ENCODE data around the gene RNF157. TPM values are rescaled to one million over a fixed set of nuclear protein-coding genes. Genes with fewer than 3 reads are reported as not detected.
A peak's percentile ranks its signal among the peaks of the same experiment; 100 is the strongest.

The RNF157 gene
- 100 to 1,000 TPM in 1 of 2 donors, 10 to 100 TPM in 1; 91.9 to 100 TPM for total RNA-seq

DNA sequence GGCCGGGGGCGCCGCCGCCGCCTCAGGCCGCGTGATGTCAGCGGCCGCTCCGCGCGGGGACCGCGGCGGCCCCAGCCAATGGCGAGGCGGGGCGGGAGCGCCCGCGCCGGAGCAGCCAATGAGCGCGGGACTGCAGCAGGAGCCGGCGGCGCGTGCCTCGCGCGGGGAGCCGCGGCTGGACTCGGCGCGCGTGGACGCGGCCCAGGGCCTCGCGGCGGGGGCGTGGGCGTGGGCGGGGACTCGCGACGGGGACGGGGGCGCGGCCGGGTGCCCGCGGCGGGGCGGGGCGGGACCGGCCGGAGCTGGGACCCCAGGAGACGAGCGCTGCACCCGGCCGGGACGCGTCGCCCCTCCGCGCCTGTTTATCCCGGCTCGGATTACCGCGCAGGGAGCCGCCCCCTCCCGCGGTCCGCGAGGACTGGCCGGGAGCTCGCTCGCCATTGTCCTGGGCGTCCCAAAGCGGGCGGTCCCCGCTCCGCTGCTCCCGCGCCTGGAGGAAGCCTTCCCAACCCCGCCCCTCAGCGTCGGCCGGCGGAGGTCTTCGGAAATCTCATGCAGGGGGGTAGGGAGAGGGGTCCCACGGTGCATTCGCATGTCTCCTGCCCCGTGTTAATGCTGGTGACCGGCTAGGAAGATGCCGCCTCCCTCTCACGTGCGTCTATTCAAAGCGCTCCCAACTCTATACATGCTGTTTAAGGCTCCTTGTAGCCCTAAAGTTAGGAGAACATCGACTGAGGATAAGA, at the start of gene RNF157:
Gene RNF157, minus strand, starts transcription at position 33 of the 743 bp plus-strand sequence. CDS start 253 bp downstream, outside the sequence.
- DNase-seq: peak; percentile 72 to 87
- peaks cover 66% of the 10 kb centered on the region for H3K4me1 Mint-ChIP-seq (ENCODE audit: low read depth)
- H3K4me3 Mint-ChIP-seq: peak within 1 kb of the TSS; percentile 94 to 96
- ATAC-seq (replicated peaks in 1 of 2): peak; percentile 94 to 95
- peaks cover 7% of the 10 kb centered on the region in 2 donors for H3K36me3 Mint-ChIP-seq (ENCODE audit: insufficient read depth in 2 of 2)
- no peaks in the 10 kb centered on the region for H3K9me3 Mint-ChIP-seq
- no peaks in the 10 kb centered on the region for H3K27me3 Mint-ChIP-seq (ENCODE audit: low read depth)
- H3K27ac Mint-ChIP-seq: peak within 1 kb of the TSS; percentile 89

DNA sequence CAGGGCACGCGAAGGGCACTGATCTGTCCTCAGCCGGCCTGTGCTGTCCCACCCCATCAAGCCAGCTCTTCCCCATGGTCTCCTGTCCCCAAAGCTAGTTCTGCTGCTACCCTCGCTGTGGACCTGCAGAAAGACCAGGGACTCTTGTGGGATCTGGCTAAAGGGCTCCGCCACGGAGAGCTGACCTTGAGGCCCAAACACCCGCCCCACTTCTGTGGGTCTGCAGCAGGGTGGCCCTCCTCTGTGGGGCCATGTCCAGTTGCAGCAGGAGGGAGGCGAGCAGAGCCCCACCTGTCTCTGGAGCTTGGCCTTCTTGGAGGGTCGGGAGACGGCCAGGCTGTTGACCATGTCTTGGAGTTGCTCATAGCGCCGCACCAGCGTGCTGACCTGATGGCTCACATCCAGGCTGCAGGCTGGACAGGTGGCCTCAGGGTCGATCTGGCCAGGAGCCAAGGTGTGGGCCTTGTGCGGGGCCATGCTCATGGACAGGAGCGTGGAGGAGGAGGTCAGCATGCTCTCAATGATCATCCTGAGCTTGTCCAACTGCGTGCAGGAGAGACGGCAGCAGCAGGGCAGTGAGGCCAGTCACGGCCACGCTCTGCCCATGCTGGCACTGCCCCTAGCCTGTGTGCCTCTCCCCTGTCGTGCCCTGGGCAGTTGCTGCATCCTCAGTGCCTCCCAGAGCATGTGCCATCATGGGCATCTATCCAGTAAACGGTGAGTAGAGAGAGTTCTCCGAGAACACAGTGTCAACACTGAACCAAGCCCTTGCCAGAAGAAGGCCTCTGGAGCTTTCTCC, 41.5 kb upstream of the RNF157 start:
- peaks cover 18% of the 10 kb centered on the region for H3K4me1 Mint-ChIP-seq (ENCODE audit: low read depth)
- ATAC-seq (replicated peaks in 1 of 2) (no peak), DNase-seq (no peak)
- no peaks in the 10 kb centered on the region for H3K9me3 Mint-ChIP-seq
- H3K27me3 Mint-ChIP-seq (ENCODE audit: low read depth): no peaks in the 10 kb centered on the region
- H3K4me3 Mint-ChIP-seq: no peak overlapping the region
- no peaks in the 10 kb centered on the region for H3K36me3 Mint-ChIP-seq (ENCODE audit: insufficient read depth in 2 of 2)
- peak overlapping the region; percentile 37 for H3K27ac Mint-ChIP-seq

DNA sequence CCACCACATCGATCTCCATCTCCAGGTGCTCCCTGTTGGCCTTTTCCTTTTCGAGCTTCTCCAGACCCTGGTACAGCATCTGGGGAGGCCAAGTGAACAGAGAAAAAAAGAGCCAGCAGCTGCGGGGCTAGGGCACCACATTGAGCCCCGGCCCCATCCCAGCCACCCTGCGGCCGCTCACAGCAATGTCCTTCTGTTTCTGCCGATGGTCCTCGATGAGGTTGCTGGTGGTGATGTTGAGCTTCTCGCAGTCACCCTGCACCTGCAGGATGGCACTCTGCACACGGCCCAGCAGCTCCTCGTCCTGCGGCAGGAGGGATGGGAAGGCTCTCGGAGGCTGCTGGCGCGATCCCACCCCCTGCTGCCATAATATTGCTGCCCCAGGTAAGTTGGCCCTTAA, 40.4 kb upstream of the RNF157 start:
- Mint-ChIP-seq H3K4me1 (ENCODE audit: low read depth) (peaks cover 30% of the 10 kb centered on the region), H3K4me3 (no peak overlapping the region), H3K36me3 (ENCODE audit: insufficient read depth in 2 of 2) (no peaks in the 10 kb centered on the region), H3K9me3 (no peaks in the 10 kb centered on the region), H3K27ac (peak overlapping the region; percentile 79), H3K27me3 (ENCODE audit: low read depth) (no peaks in the 10 kb centered on the region)
- no peak for DNase-seq
- ATAC-seq (replicated peaks in 1 of 2): no peak

DNA sequence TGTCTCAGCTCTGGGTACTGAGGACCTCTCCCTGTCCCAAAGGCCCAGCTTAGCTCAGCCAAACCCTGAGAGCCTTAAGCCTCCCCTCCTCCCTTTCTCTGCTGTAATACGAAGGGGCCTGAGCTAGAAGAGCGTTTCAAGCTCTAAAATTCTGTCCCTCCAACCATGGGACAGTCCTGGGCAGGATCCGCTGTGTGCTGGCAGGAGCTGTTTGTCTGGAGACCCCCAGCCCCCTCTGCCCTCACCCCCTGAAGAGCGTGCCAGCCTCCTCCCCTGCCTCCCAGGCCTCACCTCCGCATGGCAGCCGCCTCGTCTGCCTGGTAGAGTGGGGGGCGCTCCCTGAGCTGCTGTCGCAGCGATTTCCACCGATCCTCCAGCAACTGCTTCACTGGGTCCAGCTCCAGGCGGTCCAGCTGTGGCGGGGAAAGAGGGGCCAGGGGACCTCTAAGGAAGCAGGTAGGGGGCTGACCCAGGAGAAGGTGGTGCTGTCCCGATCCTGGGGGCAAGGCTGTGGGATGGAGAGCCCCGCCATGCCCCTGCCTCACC, 39.5 kb upstream of the RNF157 start:
- Mint-ChIP-seq H3K4me3 (no peak overlapping the region), H3K27ac (peak overlapping the region; percentile 81), H3K4me1 (ENCODE audit: low read depth) (peaks cover 35% of the 10 kb centered on the region), H3K36me3 (ENCODE audit: insufficient read depth in 2 of 2) (no peaks in the 10 kb centered on the region), H3K27me3 (ENCODE audit: low read depth) (no peaks in the 10 kb centered on the region), H3K9me3 (no peaks in the 10 kb centered on the region)
- DNase-seq: no peak
- ATAC-seq (replicated peaks in 1 of 2): no peak

DNA sequence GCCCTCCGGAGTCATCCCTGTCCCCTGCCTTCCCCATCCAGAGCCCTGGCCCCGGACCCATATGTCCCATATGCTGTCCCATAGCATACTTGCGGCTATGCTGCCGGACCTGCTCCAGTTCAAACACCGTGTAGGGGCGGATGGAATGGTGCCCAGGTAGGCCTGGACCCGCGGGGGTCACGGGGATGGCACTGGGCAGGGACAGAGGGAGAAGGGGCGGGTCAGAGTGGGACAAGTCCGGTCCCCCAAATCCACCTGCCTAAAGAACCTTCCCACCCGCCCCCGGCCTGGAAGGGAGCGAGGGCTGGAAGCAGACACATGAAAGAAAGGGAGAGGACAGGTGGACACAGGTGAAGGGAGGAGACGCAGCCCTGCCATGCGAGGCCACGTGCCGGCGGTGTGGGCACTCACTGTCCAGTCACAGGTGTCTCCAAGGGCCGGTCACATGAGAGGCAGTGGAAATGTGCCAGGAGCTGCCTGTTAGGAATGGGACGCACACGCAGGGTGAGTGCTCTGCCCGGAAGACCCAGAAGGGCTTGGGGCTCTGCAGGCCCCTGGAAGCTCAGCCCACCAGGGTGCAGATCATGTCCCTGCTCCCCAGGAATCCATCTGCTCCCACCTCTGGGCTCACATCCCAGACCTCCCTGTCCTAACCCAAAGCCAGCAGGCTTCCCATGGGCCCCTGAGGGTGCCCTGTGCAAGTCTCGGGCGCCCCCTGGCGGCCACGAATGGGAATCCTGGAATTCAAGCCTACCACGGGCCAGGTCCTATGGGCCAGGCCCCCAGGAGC, 38.9 kb upstream of the RNF157 start:
- DNase-seq (peak; percentile 84 to 91), ATAC-seq (replicated peaks in 1 of 2) (peak; percentile 43 to 44)
- no peaks in the 10 kb centered on the region for H3K36me3 Mint-ChIP-seq (ENCODE audit: insufficient read depth in 2 of 2)
- H3K4me3 Mint-ChIP-seq: no peak overlapping the region
- H3K27me3 Mint-ChIP-seq (ENCODE audit: low read depth): no peaks in the 10 kb centered on the region
- H3K4me1 Mint-ChIP-seq (ENCODE audit: low read depth): peaks cover 40% of the 10 kb centered on the region
- peak overlapping the region; percentile 81 for H3K27ac Mint-ChIP-seq
- no peaks in the 10 kb centered on the region for H3K9me3 Mint-ChIP-seq

DNA sequence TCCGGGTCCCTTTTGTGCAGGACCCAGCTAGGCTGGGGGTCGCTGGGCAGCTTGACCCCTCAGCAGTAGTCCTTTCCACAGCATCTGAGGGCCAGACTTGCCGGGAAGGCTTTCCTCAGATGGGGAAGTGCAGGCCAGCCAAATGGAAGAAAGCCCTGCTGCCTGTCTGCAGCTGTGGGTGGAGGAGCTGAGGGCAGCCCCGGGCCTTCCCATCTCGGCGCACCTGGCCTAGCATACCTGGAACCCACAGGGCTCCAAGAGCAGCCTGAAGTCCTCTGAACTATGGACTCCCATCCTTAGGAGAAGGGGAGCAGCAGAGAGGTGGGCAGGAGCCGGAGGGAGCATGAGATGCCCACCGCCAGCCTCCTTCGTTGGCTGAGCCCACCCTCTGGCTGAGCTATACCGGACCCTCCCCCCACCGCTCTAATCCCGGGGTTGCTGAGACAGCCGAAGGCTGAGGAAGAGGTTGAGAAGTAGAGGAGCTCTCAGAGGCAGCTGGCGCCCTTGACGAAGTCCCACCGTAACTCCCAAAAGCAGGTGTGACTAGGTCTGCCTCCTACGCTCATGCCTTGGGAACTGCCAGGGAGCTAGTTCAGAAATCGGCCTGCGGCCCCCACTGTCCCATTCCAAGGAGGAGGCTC, 38.1 kb upstream of the RNF157 start:
- peak; percentile 1 to 3 for ATAC-seq (replicated peaks in 1 of 2)
- DNase-seq: no peak
- no peak overlapping the region for H3K4me3 Mint-ChIP-seq
- peaks cover 47% of the 10 kb centered on the region for H3K4me1 Mint-ChIP-seq (ENCODE audit: low read depth)
- H3K27me3 Mint-ChIP-seq (ENCODE audit: low read depth): no peaks in the 10 kb centered on the region
- H3K27ac Mint-ChIP-seq: peak overlapping the region; percentile 4
- no peaks in the 10 kb centered on the region for H3K9me3 Mint-ChIP-seq
- no peaks in the 10 kb centered on the region for H3K36me3 Mint-ChIP-seq (ENCODE audit: insufficient read depth in 2 of 2)

DNA sequence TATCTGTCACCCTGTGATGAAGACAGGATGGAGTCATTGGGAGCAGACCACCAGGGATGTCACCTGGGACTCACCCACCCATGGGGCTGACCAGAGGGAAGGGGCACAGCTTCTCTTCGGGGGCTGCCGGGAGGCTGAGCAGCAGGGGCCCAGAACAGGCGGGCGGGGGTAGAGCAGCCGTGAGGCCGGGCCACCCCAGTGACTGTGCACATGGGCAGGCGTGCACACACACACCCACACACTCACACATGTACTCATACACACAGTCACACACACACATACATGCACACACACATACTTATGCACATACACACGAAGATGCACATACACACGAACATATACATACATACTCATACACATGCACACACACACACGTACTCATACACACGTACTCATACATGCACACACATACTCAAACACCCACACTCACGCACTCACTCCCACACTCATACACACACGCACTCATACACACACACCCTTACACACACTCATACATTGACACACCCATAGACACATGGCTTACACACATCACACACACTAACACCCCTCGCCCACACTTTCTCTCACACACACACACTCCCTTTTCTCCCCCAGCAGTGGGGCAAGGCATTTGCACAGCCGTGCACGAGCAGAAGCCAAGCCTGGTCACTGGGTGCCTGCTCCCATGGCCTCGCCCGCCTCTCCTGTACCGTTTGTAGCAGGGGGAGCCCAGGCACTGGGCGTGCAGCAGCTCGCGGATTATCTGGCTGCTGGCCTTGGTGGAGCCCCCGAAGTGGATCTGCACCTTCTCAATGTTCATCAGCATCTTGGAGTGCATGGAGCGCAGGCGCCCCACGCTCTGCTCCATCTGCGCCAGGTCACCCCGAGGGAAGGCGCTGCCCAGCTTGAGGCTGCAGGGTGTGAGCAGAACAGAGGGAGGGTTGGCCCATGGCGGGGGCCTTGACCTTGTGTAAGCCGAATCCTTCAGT, 37.3 kb upstream of the RNF157 start:
- peak in 1 of 2 donors; percentile 45 for DNase-seq
- no peaks in the 10 kb centered on the region for H3K9me3 Mint-ChIP-seq
- H3K4me1 Mint-ChIP-seq (ENCODE audit: low read depth): peaks cover 55% of the 10 kb centered on the region
- H3K36me3 Mint-ChIP-seq (ENCODE audit: insufficient read depth in 2 of 2): no peaks in the 10 kb centered on the region
- H3K27ac Mint-ChIP-seq: peak overlapping the region; percentile 4
- H3K27me3 Mint-ChIP-seq (ENCODE audit: low read depth): no peaks in the 10 kb centered on the region
- ATAC-seq (replicated peaks in 1 of 2): peak; percentile 14
- H3K4me3 Mint-ChIP-seq: no peak overlapping the region

DNA sequence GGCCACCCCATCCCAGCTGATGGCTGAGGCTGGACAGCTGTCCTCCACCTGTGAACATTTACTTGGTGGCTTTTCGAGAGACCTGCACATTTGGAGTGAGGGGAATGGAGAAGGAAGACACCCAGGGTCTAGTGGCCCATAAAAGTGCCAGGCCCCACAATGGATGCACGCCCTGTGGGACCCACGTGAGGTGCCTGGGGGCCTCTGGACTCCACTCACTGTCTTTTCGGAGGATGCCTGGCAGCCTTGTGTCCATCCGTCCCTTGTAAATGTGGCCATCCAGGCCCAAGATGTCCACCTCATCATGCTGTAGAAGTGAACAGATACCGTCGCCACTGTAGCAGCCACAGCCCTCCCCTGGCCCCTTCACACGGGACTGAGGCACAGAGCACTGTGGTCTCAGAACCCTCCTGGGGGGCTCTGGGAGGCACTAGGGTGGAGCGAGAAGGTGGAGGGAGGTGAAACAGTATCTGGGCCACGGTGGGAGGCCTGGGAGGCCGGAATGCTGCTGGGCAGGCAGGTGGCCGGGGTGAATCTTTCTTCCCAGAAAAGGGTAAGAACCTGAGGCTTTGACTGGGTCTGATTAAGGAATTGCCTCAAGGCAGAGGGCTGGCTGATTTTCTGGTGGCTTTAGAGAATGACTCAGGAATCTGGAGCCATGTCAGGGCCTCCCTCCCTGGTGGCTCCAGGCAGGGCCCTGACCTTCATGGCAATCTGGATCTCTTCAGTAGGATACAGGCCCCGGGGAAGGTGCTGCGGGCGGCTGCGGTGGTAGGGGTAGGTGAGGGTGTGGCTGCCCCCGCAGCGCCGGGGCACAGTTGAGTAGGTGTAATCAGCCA, 36.4 kb upstream of the RNF157 start:
- H3K36me3 Mint-ChIP-seq (ENCODE audit: insufficient read depth in 2 of 2): no peaks in the 10 kb centered on the region
- H3K4me3 Mint-ChIP-seq: peak overlapping the region in 1 of 2 donors; percentile 16
- H3K9me3 Mint-ChIP-seq: no peaks in the 10 kb centered on the region
- peaks cover 62% of the 10 kb centered on the region for H3K4me1 Mint-ChIP-seq (ENCODE audit: low read depth)
- DNase-seq (no peak), ATAC-seq (replicated peaks in 1 of 2) (peak in 1 of 2 donors; percentile 0)
- peak overlapping the region; percentile 4 for H3K27ac Mint-ChIP-seq
- H3K27me3 Mint-ChIP-seq (ENCODE audit: low read depth): no peaks in the 10 kb centered on the region

DNA sequence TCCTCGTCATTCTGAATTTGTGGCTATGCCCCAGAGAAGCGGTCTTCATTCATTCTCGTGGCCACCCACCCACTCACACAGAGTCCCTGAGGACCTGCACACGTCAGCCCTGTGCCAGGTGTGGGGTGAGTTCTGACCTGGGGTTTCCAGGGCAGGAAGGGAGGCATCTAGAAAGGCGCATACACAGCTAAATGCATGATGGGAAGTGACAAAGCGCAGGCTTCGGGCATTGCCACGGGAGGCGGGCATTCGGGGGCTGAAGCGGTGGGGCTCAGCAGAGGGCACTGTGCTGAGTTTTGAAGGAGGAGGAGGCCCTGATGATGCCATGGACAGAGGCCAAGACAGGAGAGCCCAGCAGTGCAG, 35.8 kb upstream of the RNF157 start:
- peak overlapping the region in 1 of 2 donors; percentile 0 for H3K4me3 Mint-ChIP-seq
- no peak for DNase-seq
- ATAC-seq (replicated peaks in 1 of 2): no peak
- H3K27me3 Mint-ChIP-seq (ENCODE audit: low read depth): no peaks in the 10 kb centered on the region
- no peaks in the 10 kb centered on the region for H3K36me3 Mint-ChIP-seq (ENCODE audit: insufficient read depth in 2 of 2)
- H3K27ac Mint-ChIP-seq: peak overlapping the region; percentile 4
- no peaks in the 10 kb centered on the region for H3K9me3 Mint-ChIP-seq
- H3K4me1 Mint-ChIP-seq (ENCODE audit: low read depth): peaks cover 69% of the 10 kb centered on the region

DNA sequence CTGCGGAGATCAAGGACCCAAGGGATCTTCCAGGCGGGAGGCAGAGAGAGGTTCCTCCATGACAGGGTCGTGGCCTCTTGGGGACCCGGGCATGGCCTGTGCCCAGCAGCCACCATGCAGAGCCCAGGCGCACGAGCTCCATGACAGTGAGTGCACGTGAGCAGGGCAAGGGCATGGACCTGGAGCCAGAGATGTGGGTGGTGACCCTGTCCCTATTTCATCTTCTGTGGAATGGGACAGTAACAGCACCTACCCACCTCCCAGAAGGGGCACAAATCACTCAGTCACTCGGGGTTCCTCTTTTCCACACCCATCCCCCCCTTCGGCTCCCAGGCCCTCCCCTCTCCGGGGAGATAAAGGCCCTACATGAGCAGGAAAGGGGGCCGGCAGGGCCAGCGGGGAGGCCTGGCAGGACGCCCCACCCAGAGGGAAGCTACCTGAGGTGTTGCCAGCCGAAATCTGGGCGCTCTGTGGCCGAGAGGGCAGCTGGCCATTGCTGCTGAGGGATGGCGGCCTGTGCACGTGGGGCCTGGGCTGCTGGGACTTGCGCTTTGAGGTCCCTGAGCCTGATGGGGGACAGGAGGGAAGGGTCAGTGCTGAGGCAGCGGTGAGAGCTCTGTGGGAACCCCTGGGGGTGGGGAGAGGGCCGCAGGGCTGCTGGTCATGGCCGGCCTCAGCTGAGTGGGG, 35.2 kb upstream of the RNF157 start:
- DNase-seq (peak in 1 of 2 donors; percentile 36), ATAC-seq (replicated peaks in 1 of 2) (no peak)
- Mint-ChIP-seq H3K36me3 (ENCODE audit: insufficient read depth in 2 of 2) (no peaks in the 10 kb centered on the region), H3K4me3 (no peak overlapping the region), H3K27ac (peak overlapping the region; percentile 48), H3K4me1 (ENCODE audit: low read depth) (peaks cover 73% of the 10 kb centered on the region), H3K9me3 (no peaks in the 10 kb centered on the region), H3K27me3 (ENCODE audit: low read depth) (no peaks in the 10 kb centered on the region)
